GM12878 (cell line): Measurements from ENCODE around the gene TMEM40. TPM values are rescaled to one million over a fixed set of nuclear protein-coding genes. Genes with fewer than 3 reads are reported as not detected.

Source experiments
- ATAC-seq: fragments of 200-7000 bp; cut with Tn5 transposase; 3 replicates; pipeline ENCODE4 v1.9.1; 2020; ENCODE audit warnings: mild to moderate bottlenecking, moderate library complexity
- BruUV-seq: library from RNA; stranded (reverse); fragments of 400-500 nt; replicated peaks from 2 replicates; lab custom pipeline; 2021; lab: Mats Ljungman, UMichigan
- CTCF ChIA-PET: fragments of 300-600 bp; sonication (Branson Sonifier 250); formaldehyde crosslinking; extraction: SDS; loops from one replicate; lab custom pipeline; 2021; ENCODE audit warnings: inconsistent platforms; lab: Yijun Ruan, JAX
- POLR2A ChIA-PET: fragments of 350-600 bp; formaldehyde crosslinking; extraction: SDS; loops from one replicate; lab custom pipeline; 2021; ENCODE audit warnings: inconsistent platforms; lab: Charles Lee
- RAD21 ChIA-PET: fragments of 300-600 bp; sonication (Branson Sonifier 250); formaldehyde crosslinking; loops from one replicate; lab custom pipeline; 2023; ENCODE audit warnings: antibody characterized with exemption; ENCODE audit not compliant: unreplicated experiment; lab: Charles Lee
- SMC1A ChIA-PET: fragments of 300-600 bp; sonication (Branson Sonifier 250); formaldehyde crosslinking; loops from one replicate; lab custom pipeline; 2023; ENCODE audit not compliant: unreplicated experiment, uncharacterized antibody; lab: Charles Lee
- DNase-seq: peaks from one replicate; pipeline ENCODE4 v3.0.0-alpha.2; 2011; ENCODE audit warnings: low read depth, low spot score
- FAIRE-seq: peaks from 3 replicates; lab custom pipeline; 2011; peaks lifted over from hg19 to GRCh38; lab: Jason Lieb, UNC
- H2AFZ ChIP-seq: 2 replicates; pipeline ENCODE4 v1.6.0; 2011; ENCODE audit warnings: low read depth, low read length, control low read depth; ENCODE audit not compliant: control insufficient read depth
- H3K27ac ChIP-seq: 2 replicates; pipeline ENCODE4 v1.5.1; 2011; ENCODE audit warnings: control low read depth; ENCODE audit not compliant: control insufficient read depth, insufficient read depth
- H3K27me3 ChIP-seq, 2 experiments: replicated peaks in 1 of 2; 2 replicates each; pipeline versions ENCODE4 v1.6.0 to v1.6.1; 2011; ENCODE audit warnings: low read length in 1 of 2; ENCODE audit not compliant: control insufficient read depth in 2 of 2, insufficient read depth in 2 of 2
- H3K36me3 ChIP-seq, 2 experiments: 2 replicates each; pipeline ENCODE4 v1.5.1; 2011; ENCODE audit warnings: low read length in 1 of 2; ENCODE audit not compliant: control insufficient read depth in 2 of 2, insufficient read depth in 2 of 2
- H3K4me1 ChIP-seq: 2 replicates; pipeline ENCODE4 v1.6.1; 2011; ENCODE audit warnings: mild to moderate bottlenecking, low read length, moderate library complexity, mixed read lengths; ENCODE audit not compliant: control insufficient read depth, insufficient read depth
- H3K4me2 ChIP-seq: 2 replicates; pipeline ENCODE4 v1.6.0; 2011; ENCODE audit warnings: control low read depth; ENCODE audit not compliant: control insufficient read depth, insufficient read depth
- H3K4me3 ChIP-seq: fragments of 200-600 bp; sonication (generic); 2 replicates; pipeline ENCODE4 v1.5.1; 2016
- H3K79me2 ChIP-seq: 2 replicates; pipeline ENCODE4 v1.6.0; 2011; ENCODE audit warnings: low read length; ENCODE audit not compliant: control insufficient read depth, insufficient read depth
- H3K9ac ChIP-seq: 2 replicates; pipeline ENCODE4 v1.8.0; 2011; ENCODE audit warnings: low read length, control low read depth, mixed read lengths; ENCODE audit not compliant: control insufficient read depth, insufficient read depth
- H3K9me3 ChIP-seq: replicated peaks from 3 replicates; pipeline ENCODE4 v1.5.1; 2011; ENCODE audit warnings: mild to moderate bottlenecking, low read length; ENCODE audit not compliant: control insufficient read depth, insufficient read depth
- H4K20me1 ChIP-seq: 2 replicates; pipeline ENCODE4 v1.6.0; 2011; ENCODE audit not compliant: control insufficient read depth, insufficient read depth
- CBFB ChIP-seq: IDR thresholded peaks from 2 replicates; pipeline ENCODE4 v1.6.1; 2016; ENCODE audit warnings: antibody characterized with exemption, low read depth
- CHD2 ChIP-seq: IDR thresholded peaks from 2 replicates; pipeline ENCODE4 v1.6.1; 2011; ENCODE audit warnings: low read depth, low read length, improper control_type of control experiment, borderline replicate concordance
- GATAD2B ChIP-seq: fragments of 450-650 bp; conservative IDR thresholded peaks from 2 replicates; pipeline ENCODE4 v1.6.1; 2017; ENCODE audit warnings: low read depth, mild to moderate bottlenecking, moderate library complexity
- KLF5 ChIP-seq: fragments of 450-650 bp; IDR thresholded peaks from 2 replicates; pipeline ENCODE4 v1.6.1; 2014; ENCODE audit warnings: mild to moderate bottlenecking; ENCODE audit not compliant: partially characterized antibody
- NBN ChIP-seq: fragments of 450-650 bp; IDR thresholded peaks from 2 replicates; pipeline ENCODE4 v1.6.1; 2016
- SKIL ChIP-seq: fragments of 450-650 bp; IDR thresholded peaks from 2 replicates; pipeline ENCODE4 v1.6.1; 2017; ENCODE audit warnings: mild to moderate bottlenecking, low read depth, inconsistent platforms; ENCODE audit not compliant: poor library complexity, severe bottlenecking
- SREBF1 ChIP-seq: IDR thresholded peaks from 2 replicates; pipeline ENCODE4 v1.6.1; 2012; ENCODE audit warnings: mild to moderate bottlenecking, low read length
- ZBTB40 ChIP-seq: fragments of 450-650 bp; IDR thresholded peaks from 2 replicates; pipeline ENCODE4 v1.6.1; 2016; ENCODE audit warnings: mild to moderate bottlenecking, moderate library complexity, borderline replicate concordance
- WGBS: methylation state at CpG from one replicate; pipeline ENCODE4 v1.1.6; 2016; ENCODE audit warnings: low lambda C conversion rate; ENCODE audit not compliant: insufficient replicate concordance, insufficient coverage; ENCODE audit errors: missing lambda C conversion rate; 5-methylcytosine and 5-hydroxymethylcytosine counted together
- in situ Hi-C: fragments of 300-500 bp; cut with MboI; formaldehyde crosslinking; loops from 9 replicates; pipeline ENCODE4 v1.14.3; 2018; ENCODE audit warnings: mixed read lengths
- intact Hi-C: fragments of 100-400 bp; cut with micrococcal nuclease; formaldehyde crosslinking; loops from one replicate; pipeline ENCODE4 v1.14.2; 2022; ENCODE audit not compliant: unreplicated experiment
- polyA plus RNA-seq, 11 experiments: library from polyadenylated mRNA; depleted of rRNA in 4 of 11; unstranded in 6 of 11; stranded (reverse) in 5 of 11; fragments of >200 nt; fragmentation: Nextera tagmentation in 4 of 11; fragmentation: Illumina TruSeq in 1 of 11; extraction: Ambion mirVana in 4 of 11; extraction: Trizol in 1 of 11; gene quantifications; 1 replicate in 1 of 11; 2 replicates in 10 of 11; pipeline versions ENCODE4 v1.2.1 to v1.2.3, GENCODE V29; 2011 to 2016; ENCODE audit warnings: inconsistent platforms in 2 of 11, missing spikeins in 2 of 11, low read depth in 1 of 11
- total RNA-seq, 4 experiments: library from RNA; depleted of rRNA in 3 of 4; stranded (reverse); fragments of >200 nt in 3 of 4; fragmentation: Illumina TruSeq in 1 of 4; extraction: Trizol in 1 of 4; gene quantifications; 2 replicates each; pipeline versions ENCODE4 v1.2.1 to v1.2.3, GENCODE V29; 2013 to 2021

TMEM40 gene
- total and polyA plus RNA-seq, 10 of the 15 experiments (the other 5 are each of a cell fraction or from before 2014, with no cell fraction given) = 0.10 to 0.46 (median 0.27) TPM; not detected in 3

GRCh38 chr3:12764171-12764776 is 5.2 kb upstream of the TMEM40 start:
- H3K79me2 ChIP-seq = no peaks in the 10 kb centered on the region
- SMC1A ChIA-PET = no interaction called here
- intact Hi-C loops (no loop called here), in situ Hi-C loops (no loop called here)
- H3K4me2 ChIP-seq = no peak overlapping the region
- ATAC-seq (no peak), DNase-seq (no peak), FAIRE-seq (no peak)
- no peak overlapping the region for H2AFZ ChIP-seq
- no peaks in the 10 kb centered on the region for H3K27me3 ChIP-seq
- no peak overlapping the region for H3K27ac ChIP-seq
- TF ChIP-seq NBN (no peak), ZBTB40 (no peak), SREBF1 (no peak), CHD2 (no peak), KLF5 (no peak), SKIL (no peak), GATAD2B (no peak), CBFB (no peak)
- no peaks in the 10 kb centered on the region for H3K9me3 ChIP-seq
- no peaks in the 10 kb centered on the region for H4K20me1 ChIP-seq
- RAD21 ChIA-PET = no interaction called here
- no peak overlapping the region for H3K4me3 ChIP-seq
- no TSS peak for BruUV-seq
- H3K9ac ChIP-seq = no peak overlapping the region
- CTCF ChIA-PET = interaction anchor here (0.8 to 1.4 kb wide), 5 partner anchors 11 to 46 kb away, joined by 3 to 4 read pairs (median 3); no protein-coding TSS in a partner anchor
- POLR2A ChIA-PET = interaction anchor here (0.7 kb wide), 1 partner anchor 696 kb away, joined by 3 read pairs; no protein-coding TSS in a partner anchor
- peaks cover 5% of the 10 kb centered on the region for H3K4me1 ChIP-seq
- 43% methylated on average over 8 of the region's 8 CpGs for WGBS
- no peaks in the 10 kb centered on the region for H3K36me3 ChIP-seq
